PC-9 (cell line): ENCODE data around the gene HMG20A. TPM values are rescaled to one million over a fixed set of nuclear protein-coding genes. Genes with fewer than 3 reads are reported as not detected.

ENCODE experiments used
- BruUV-seq: library from RNA; stranded (reverse); fragments of 400-500 nt; replicated peaks from 2 replicates; lab custom pipeline; 2021; lab: Mats Ljungman, UMichigan
- CTCF ChIA-PET: fragments of 300-600 bp; sonication (Branson Sonifier 250); formaldehyde crosslinking; loops from one replicate; lab custom pipeline; 2022; ENCODE audit warnings: antibody characterized with exemption; lab: Charles Lee
- POLR2A ChIA-PET: fragments of 300-600 bp; sonication (Branson Sonifier 250); formaldehyde crosslinking; loops from one replicate; lab custom pipeline; 2022; ENCODE audit warnings: antibody characterized with exemption; ENCODE audit not compliant: unreplicated experiment; lab: Charles Lee
- DNase-seq, 2 experiments: peaks; one replicate each; pipeline versions ENCODE4 v3.0.0 to v3.0.0-alpha.2; 2015 to 2022; ENCODE audit warnings: mixed read lengths in 1 of 2
- H2AFZ ChIP-seq: fragments of 200-600 bp; sonication (generic); 2 replicates; pipeline ENCODE4 v1.8.1; 2017; ENCODE audit warnings: antibody characterized with exemption
- H3F3A ChIP-seq: fragments of 200-600 bp; sonication (generic); 2 replicates; pipeline ENCODE4 v1.8.1; 2017; ENCODE audit warnings: antibody characterized with exemption, mild to moderate bottlenecking, low read depth; ENCODE audit not compliant: insufficient read depth
- H3K27ac ChIP-seq: fragments of 200-600 bp; sonication (generic); 2 replicates; pipeline ENCODE4 v1.6.1; 2016; ENCODE audit warnings: mixed run types
- H3K27me3 ChIP-seq: fragments of 200-600 bp; sonication (generic); 2 replicates; pipeline ENCODE4 v1.6.1; 2016; ENCODE audit warnings: low read depth, mixed run types; ENCODE audit not compliant: insufficient read depth
- H3K36me3 ChIP-seq: fragments of 200-600 bp; sonication (generic); 2 replicates; pipeline ENCODE4 v1.6.1; 2016; ENCODE audit warnings: low read depth, mixed run types
- H3K4me1 ChIP-seq: fragments of 200-600 bp; sonication (generic); replicated peaks from 2 replicates; pipeline ENCODE4 v1.6.1; 2016; ENCODE audit warnings: mixed run types; ENCODE audit not compliant: insufficient read depth
- H3K4me2 ChIP-seq: fragments of 200-600 bp; sonication (generic); 2 replicates; pipeline ENCODE4 v1.6.1; 2017; ENCODE audit warnings: mixed run types
- H3K4me3 ChIP-seq: fragments of 200-600 bp; sonication (generic); 2 replicates; pipeline ENCODE4 v1.6.1; 2016; ENCODE audit warnings: mixed run types
- H3K79me2 ChIP-seq: fragments of 200-600 bp; sonication (generic); 2 replicates; pipeline ENCODE4 v1.6.1; 2017; ENCODE audit warnings: low read depth, mixed run types
- H3K9me2 ChIP-seq: fragments of 200-600 bp; sonication (generic); 2 replicates; pipeline ENCODE4 v1.8.1; 2017; ENCODE audit warnings: mild to moderate bottlenecking; ENCODE audit not compliant: insufficient read depth
- H3K9me3 ChIP-seq: fragments of 200-600 bp; sonication (generic); 2 replicates; pipeline ENCODE4 v1.8.1; 2016; ENCODE audit warnings: low read depth; ENCODE audit not compliant: insufficient read depth
- H4K20me1 ChIP-seq: fragments of 200-600 bp; sonication (generic); 2 replicates; pipeline ENCODE4 v1.8.1; 2017; ENCODE audit not compliant: insufficient read depth
- EZH2 ChIP-seq: fragments of 200-600 bp; sonication (generic); IDR thresholded peaks from 2 replicates; pipeline ENCODE4 v1.8.0; 2017; ENCODE audit warnings: antibody characterized with exemption, low read depth
- intact Hi-C: fragments of 100-400 bp; cut with micrococcal nuclease; formaldehyde crosslinking; loops from one replicate; pipeline ENCODE4 v1.10.0; 2022; ENCODE audit not compliant: unreplicated experiment
- total RNA-seq: library from RNA; stranded (reverse); gene quantifications from 2 replicates; pipeline ENCODE4 v1.2.3, GENCODE V29; 2021
- TF ChIP-seq, protein P1 (sequence below): fragments of 200-600 bp; sonication (generic); conservative IDR thresholded peaks from 2 replicates; pipeline ENCODE4 v1.6.1; 2017; ENCODE audit warnings: mixed run types, antibody characterized with exemption, mild to moderate bottlenecking, moderate library complexity

The HMG20A gene
- total RNA-seq, 1 experiment from 2014 or later, result 33.4 TPM

DNA sequence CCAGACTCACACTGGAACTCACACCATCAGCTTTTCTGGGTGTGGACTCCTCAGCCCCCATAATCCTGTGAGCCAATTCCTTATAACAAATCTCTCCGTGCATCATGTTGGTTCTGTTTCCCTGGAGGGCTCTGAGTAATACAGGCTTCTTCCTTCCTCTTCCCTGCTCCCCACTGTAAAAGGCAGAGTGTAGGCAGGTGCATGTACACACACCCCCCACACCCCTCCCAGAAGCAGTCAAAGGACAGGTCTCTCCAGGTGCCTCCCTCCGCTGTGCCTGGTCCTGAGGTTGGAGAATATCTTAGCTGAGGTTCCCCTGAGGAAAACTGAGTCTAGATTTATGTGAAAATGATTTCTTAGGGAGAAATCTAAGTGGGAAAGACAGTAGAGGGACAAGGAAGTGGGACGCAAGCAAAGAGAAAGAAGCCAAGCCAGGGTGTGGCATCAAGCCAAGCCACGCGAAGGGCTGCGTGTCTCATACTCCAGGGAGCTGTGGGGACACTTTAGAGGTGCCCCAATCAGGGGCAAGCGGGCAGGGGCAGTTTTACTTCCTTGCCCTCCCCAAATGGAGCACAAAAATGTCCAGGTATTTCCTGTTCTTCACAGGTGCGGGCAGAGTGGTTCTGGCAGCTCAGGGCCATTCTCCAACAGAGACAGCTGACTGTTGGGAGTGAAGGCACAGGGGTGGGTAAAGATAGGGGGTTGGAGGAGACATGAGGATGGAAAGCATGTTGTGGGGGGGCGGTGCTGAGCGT lies 86.6 kb downstream of the HMG20A start:
- Histone ChIP-seq H3K36me3 (no peaks in the 10 kb centered on the region), H4K20me1 (no peaks in the 10 kb centered on the region), H3F3A (peaks cover 7% of the 10 kb centered on the region; the same call in 1 of the 2 replicates), H3K27me3 (no peaks in the 10 kb centered on the region), H3K4me1 (peaks cover 45% of the 10 kb centered on the region), H3K9me3 (no peaks in the 10 kb centered on the region), H3K4me3 (no peak overlapping the region), H3K9me2 (no peaks in the 10 kb centered on the region), H3K27ac (peak overlapping the region; percentile 49), H3K4me2 (peak overlapping the region; percentile 42), H3K79me2 (no peaks in the 10 kb centered on the region), H2AFZ (no peak overlapping the region)
- intact Hi-C loops, result no loop called here
- TF ChIP-seq EZH2, result no peak
- TF ChIP-seq, protein P1, sequence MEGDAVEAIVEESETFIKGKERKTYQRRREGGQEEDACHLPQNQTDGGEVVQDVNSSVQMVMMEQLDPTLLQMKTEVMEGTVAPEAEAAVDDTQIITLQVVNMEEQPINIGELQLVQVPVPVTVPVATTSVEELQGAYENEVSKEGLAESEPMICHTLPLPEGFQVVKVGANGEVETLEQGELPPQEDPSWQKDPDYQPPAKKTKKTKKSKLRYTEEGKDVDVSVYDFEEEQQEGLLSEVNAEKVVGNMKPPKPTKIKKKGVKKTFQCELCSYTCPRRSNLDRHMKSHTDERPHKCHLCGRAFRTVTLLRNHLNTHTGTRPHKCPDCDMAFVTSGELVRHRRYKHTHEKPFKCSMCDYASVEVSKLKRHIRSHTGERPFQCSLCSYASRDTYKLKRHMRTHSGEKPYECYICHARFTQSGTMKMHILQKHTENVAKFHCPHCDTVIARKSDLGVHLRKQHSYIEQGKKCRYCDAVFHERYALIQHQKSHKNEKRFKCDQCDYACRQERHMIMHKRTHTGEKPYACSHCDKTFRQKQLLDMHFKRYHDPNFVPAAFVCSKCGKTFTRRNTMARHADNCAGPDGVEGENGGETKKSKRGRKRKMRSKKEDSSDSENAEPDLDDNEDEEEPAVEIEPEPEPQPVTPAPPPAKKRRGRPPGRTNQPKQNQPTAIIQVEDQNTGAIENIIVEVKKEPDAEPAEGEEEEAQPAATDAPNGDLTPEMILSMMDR, result no peak
- ChIA-PET POLR2A (interaction anchor here (0.6 kb wide), 1 partner anchor 440 kb away, joined by 3 read pairs; no protein-coding TSS in a partner anchor), CTCF (interaction anchor here (0.6 kb wide), 1 partner anchor 22 kb away, joined by 3 read pairs; no protein-coding TSS in a partner anchor)
- no TSS peak for BruUV-seq
- DNase-seq, result peak; percentile 66 to 70

DNA sequence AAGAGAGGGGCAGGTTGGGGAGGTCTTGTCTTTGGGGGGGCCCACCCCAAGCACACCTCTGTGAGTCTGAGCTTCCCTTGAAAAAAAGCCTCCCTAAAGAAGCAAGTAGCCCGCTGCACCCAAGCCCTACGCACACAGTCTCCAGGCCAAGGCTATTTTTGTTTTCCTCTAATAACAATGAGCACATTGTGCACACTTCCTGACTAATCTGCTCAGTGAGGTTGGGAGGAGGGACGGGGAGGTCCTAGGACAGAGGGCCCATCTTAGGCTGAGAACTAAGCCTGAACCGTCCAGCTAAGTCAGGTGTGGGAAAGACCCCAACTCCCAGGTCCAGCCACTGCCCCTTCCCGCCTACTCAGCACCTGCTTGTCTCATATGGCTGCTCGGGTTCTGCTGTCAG lies 87.2 kb downstream of the HMG20A start:
- peak in 1 of 2 experiments; percentile 40 for DNase-seq

DNA sequence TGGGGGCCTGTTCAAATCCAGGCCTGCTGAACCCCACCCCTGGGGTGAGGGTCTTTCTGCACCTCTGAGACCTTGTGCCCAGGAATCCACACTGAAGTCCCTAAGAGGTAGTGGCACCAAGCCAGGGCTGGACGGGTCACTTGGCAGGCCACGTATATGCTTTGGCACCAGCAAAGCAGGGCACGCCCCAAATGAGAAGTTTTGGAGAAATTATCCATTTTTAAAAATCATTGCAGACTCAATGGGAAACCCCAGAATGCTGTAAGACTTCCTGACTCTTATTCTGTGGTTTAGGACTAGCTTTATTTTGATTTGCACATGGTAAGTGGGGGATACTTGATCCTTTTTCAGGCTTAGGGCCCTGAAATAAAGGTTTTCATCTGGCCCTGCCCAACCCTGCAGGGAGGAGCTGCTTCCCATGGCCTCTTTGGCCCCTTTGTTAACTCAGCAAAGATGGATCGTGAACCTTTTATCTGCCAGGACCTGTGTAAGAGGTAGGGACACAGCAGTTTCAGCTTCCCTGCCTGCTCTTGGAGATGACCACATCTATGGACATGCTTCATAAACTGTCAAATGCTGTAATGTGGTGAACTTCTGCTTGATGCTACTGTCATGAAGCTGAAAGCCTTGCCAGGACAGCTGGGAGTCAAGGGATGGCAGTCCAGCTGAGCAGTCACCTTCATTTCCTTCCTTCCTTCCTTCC lies 88.0 kb downstream of the HMG20A start:
- POLR2A ChIA-PET, result interaction anchor here (0.5 to 0.6 kb wide), 3 partner anchors 11 to 90 kb away, joined by 3 to 7 read pairs (median 3); no protein-coding TSS in a partner anchor
- Histone ChIP-seq H4K20me1 (no peaks in the 10 kb centered on the region), H3K4me3 (no peak overlapping the region), H2AFZ (no peak overlapping the region), H3K27ac (no peak overlapping the region), H3K36me3 (no peaks in the 10 kb centered on the region), H3K4me2 (no peak overlapping the region), H3K9me2 (no peaks in the 10 kb centered on the region), H3F3A (peaks cover 4% of the 10 kb centered on the region; the same call in 1 of the 2 replicates), H3K9me3 (no peaks in the 10 kb centered on the region), H3K27me3 (no peaks in the 10 kb centered on the region), H3K79me2 (no peaks in the 10 kb centered on the region), H3K4me1 (peaks cover 31% of the 10 kb centered on the region)
- intact Hi-C loops, result no loop called here
- CTCF ChIA-PET, result interaction anchor here (0.6 kb wide), 1 partner anchor 35 kb away, joined by 3 read pairs; no protein-coding TSS in a partner anchor
- no peak for TF ChIP-seq EZH2
- TF ChIP-seq, protein P1, result no peak
- no TSS peak for BruUV-seq
- DNase-seq, result no peak

More for the DNA sequence above, 87.2 kb downstream of the HMG20A start:
- no peak overlapping the region for H2AFZ ChIP-seq
- CTCF ChIA-PET, result no interaction called here
- no peak overlapping the region for H3K4me3 ChIP-seq
- H3K36me3 ChIP-seq, result no peaks in the 10 kb centered on the region
- H3K27me3 ChIP-seq, result no peaks in the 10 kb centered on the region
- no peaks in the 10 kb centered on the region for H3K9me3 ChIP-seq
- H3K9me2 ChIP-seq, result no peaks in the 10 kb centered on the region
- intact Hi-C loops, result no loop called here
- no peaks in the 10 kb centered on the region for H3K79me2 ChIP-seq
- no peaks in the 10 kb centered on the region for H4K20me1 ChIP-seq
- peaks cover 39% of the 10 kb centered on the region for H3K4me1 ChIP-seq
- no TSS peak for BruUV-seq
- no peak for TF ChIP-seq EZH2
- TF ChIP-seq, protein P1, result no peak
- peak overlapping the region; percentile 42; the same call in 1 of the 2 replicates for H3K4me2 ChIP-seq
- peaks cover 5% of the 10 kb centered on the region; the same call in 1 of the 2 replicates for H3F3A ChIP-seq
- POLR2A ChIA-PET, result interaction anchor here (0.6 kb wide), 1 partner anchor 441 kb away, joined by 3 read pairs; no protein-coding TSS in a partner anchor
- H3K27ac ChIP-seq, result 0 out of 2 replicates have a peak overlapping the region, but pooled peaks have one; percentile 49
